GM12873 (cell line): ENCODE data around the gene GMDS.

Experiments used
- TF ChIP-seq, protein P1 (sequence below): IDR thresholded peaks from 2 replicates; pipeline ENCODE4 v1.5.1; 2012; ENCODE audit warnings: low read depth, mild to moderate bottlenecking, moderate library complexity, low read length, control low read depth; ENCODE audit not compliant: insufficient read depth; ENCODE audit errors: missing control alignments

GMDS gene

DNA sequence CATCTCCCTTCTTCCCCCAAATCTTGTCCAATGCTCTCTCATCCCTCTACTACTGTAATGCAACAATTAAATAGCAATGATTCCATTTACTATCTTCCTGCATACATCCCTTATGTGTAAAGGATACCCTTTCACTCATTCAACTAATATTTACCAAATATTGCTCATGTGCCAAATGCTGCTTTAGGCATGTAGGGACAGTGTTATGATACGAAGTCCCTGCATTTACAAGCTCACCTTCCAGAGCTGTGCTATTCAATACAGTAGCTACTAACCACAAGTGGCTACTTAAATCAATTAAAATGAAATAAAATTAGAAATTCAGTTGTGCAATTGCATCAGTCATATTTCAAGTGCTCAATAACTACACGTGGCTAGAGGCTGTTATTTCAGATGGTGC, 41.1 kb downstream of the GMDS start:
- TF ChIP-seq, protein P1, sequence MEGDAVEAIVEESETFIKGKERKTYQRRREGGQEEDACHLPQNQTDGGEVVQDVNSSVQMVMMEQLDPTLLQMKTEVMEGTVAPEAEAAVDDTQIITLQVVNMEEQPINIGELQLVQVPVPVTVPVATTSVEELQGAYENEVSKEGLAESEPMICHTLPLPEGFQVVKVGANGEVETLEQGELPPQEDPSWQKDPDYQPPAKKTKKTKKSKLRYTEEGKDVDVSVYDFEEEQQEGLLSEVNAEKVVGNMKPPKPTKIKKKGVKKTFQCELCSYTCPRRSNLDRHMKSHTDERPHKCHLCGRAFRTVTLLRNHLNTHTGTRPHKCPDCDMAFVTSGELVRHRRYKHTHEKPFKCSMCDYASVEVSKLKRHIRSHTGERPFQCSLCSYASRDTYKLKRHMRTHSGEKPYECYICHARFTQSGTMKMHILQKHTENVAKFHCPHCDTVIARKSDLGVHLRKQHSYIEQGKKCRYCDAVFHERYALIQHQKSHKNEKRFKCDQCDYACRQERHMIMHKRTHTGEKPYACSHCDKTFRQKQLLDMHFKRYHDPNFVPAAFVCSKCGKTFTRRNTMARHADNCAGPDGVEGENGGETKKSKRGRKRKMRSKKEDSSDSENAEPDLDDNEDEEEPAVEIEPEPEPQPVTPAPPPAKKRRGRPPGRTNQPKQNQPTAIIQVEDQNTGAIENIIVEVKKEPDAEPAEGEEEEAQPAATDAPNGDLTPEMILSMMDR, result no peak

DNA sequence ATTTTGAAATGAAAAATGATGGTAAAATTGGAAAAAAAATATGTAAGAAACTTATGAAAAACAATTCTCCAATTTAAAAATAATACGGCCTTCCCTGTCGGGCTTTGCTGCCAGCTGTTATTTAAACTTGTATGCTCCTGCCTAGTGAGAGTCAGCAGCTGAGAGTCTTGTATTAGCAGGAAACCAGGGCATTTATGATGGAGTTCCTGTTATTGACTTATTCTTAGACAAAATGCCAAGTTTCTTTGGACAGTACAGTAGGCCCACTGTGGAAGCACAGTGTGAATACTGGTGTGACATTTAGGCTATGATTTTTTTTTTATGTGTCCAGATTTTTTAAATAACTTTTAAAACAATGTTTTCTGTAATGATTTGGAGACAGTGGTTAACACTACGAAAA, 42.1 kb downstream of the GMDS start:
- TF ChIP-seq, protein P1, result no peak

DNA sequence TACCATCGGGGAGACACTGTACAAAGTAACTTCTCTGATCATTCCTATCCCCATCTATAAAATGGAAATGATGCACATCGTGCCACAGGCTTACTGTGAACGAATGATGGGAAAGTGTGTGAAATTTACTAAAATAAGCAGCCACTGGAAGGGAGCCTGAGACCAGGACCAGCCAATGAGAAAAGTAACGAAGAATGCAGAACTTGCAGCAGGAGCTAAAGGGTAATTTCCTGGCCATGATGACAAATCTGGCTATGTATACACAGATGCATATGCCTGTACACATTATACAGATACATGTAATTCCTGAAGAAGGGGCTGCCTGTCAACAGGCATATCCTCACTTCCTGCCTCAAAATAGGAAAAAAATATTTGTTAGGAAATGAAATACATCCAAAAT, 47.4 kb downstream of the GMDS start:
- TF ChIP-seq, protein P1, result no peak

DNA sequence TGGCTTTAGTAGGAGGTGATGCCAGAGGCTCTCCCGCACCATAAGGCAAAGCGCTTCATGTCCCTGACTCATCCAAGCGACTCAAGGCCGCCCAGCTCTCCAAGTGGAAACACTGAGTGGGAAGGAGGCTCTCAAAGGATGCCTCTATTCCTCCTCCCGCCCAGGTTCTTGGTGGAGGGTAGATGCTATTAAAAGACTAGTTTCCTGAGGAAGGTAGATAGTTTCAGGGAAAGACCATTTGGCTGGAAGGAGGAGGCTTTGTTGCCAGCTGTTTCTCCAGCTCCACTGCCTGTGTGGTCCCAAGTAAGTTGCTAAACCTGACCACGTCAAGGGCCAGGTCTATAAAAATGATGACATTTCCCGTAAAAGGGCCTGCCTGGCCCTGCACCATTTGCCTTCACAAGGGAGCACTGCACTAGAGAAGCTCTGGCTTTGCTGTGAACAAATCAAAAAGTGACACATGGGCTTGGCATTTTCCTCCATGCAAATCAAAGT, 48.2 kb downstream of the GMDS start:
- TF ChIP-seq, protein P1, result no peak

DNA sequence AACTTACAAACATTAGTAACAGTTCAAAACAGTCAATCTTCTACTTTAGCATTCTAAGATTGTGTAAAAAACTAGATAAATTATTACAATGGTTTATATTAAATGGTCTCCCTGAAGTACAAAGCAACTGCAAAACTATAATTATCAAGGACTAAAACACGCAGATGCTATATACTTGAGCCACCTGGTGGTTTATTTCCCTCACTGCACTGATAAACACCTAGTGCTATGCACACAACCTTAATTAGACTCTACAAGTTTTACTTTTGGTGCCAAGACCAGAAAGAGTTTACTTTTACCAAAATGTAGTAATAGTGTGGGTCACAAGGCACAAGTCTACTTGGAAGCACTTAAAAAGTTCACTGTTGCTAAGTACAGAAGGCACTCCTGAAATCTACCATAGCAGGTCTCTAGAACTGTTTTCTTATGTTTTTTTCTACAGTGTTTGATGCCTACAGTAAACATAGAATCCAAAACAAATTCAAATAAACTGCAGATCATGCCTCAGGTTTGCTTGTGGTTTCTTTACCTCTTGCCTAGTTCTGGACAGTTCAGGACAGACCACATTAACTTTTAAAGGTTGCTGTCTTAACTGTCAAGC, 49.2 kb downstream of the GMDS start:
- TF ChIP-seq, protein P1, result peak; percentile 73

DNA sequence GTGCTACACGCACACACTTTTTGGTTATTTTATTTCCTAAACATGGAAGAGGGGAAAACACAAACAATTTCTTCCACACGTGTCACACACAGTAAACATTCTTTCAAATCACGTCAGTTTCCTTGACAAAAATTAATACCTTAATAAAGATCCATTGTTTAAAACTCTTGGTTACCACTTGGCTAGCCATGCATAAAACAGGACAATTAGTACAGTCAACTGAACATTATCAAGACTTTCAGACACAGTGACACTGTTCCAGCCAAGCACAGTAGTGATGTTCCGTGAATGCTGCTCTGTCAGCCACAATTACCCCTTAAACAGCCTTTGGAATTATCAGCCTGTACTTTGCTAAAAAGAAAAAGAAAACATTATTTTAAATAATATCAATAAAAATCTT, 50.8 kb downstream of the GMDS start:
- TF ChIP-seq, protein P1, result no peak

DNA sequence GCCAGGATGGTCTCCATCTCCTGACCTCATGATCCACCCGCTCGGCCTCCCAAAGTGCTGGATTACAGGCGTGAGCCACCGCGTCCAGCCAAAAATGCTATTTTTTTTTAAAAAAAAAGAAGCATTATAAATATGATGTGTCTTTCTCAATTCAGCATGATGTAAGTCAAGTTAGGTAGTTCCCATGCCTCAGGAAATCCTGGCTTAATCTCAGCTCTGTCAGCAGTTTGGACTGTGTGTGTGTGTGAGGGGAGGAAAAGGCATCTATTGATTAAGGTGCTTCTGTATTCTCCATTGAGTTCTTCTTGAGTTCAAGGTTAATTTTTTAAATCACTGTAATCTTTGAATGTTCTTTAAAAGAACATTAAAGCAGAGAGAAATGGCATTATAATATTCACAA, 51.5 kb downstream of the GMDS start:
- TF ChIP-seq, protein P1, result no peak

DNA sequence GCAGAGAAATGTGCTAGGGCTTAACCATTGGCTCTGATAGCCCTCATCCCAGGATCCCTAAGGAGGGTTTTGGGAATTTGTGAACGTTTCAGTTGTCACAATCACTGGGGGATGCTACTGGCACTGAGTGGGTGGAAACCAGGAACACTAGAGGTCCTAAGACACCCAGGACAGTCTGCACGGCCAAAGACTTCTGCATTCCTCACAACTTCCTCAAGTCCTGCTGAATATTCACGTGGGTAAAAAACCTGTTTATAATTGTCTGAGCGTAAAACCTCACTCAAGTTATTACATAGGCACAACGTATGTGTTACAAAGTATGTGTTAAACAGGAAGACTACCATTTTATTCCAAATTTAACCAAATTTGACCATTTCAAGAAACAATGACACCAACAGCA, 52.4 kb downstream of the GMDS start:
- TF ChIP-seq, protein P1, result no peak
